H1 (cell line): Measurements from ENCODE around the gene TMEM222. TPM values are rescaled to one million over a fixed set of nuclear protein-coding genes. Genes with fewer than 3 reads are reported as not detected.

ENCODE experiments used
- CTCF ChIA-PET: fragments of 300-600 bp; sonication (Branson Sonifier 250); formaldehyde crosslinking; loops from one replicate; lab custom pipeline; 2021; ENCODE audit not compliant: partially characterized antibody; lab: Charles Lee
- POLR2A ChIA-PET: fragments of 300-600 bp; sonication (Branson Sonifier 250); formaldehyde crosslinking; loops from one replicate; lab custom pipeline; 2021; ENCODE audit warnings: inconsistent platforms; ENCODE audit not compliant: partially characterized antibody; lab: Charles Lee
- DNase-seq, 2 experiments: peaks; one replicate each; pipeline versions ENCODE4 v3.0.0 to v3.0.0-alpha.2; 2010 to 2022; ENCODE audit warnings: low spot score in 2 of 2, low read depth in 1 of 2, mixed read lengths in 1 of 2
- FAIRE-seq: peaks from 2 replicates; lab custom pipeline; 2011; peaks lifted over from hg19 to GRCh38; lab: Jason Lieb, UNC
- H2AFZ ChIP-seq: 2 replicates; pipeline ENCODE4 v1.8.1; 2012; ENCODE audit warnings: low read length, inconsistent platforms
- H2AK5ac ChIP-seq: 2 replicates; pipeline ENCODE4 v1.6.1; 2013; ENCODE audit warnings: low read depth, low read length
- H2BK120ac ChIP-seq: replicated peaks from 2 replicates; pipeline ENCODE3; 2013; ENCODE audit warnings: low read depth, low read length, inconsistent platforms
- H2BK12ac ChIP-seq: 2 replicates; pipeline ENCODE4 v1.6.1; 2013; ENCODE audit warnings: low read depth, low read length
- H2BK15ac ChIP-seq: 2 replicates; pipeline ENCODE4 v1.6.1; 2013; ENCODE audit warnings: low read length
- H2BK20ac ChIP-seq: 2 replicates; pipeline ENCODE4 v1.6.1; 2013; ENCODE audit warnings: low read length
- H2BK5ac ChIP-seq: 2 replicates; pipeline ENCODE4 v1.6.1; 2013; ENCODE audit warnings: low read depth, low read length
- H3K14ac ChIP-seq: 2 replicates; pipeline ENCODE4 v1.6.1; 2013; ENCODE audit warnings: inconsistent platforms; ENCODE audit not compliant: insufficient read length
- H3K18ac ChIP-seq: 2 replicates; pipeline ENCODE4 v1.6.1; 2013; ENCODE audit warnings: low read length; ENCODE audit errors: extremely low read depth
- H3K23ac ChIP-seq: 2 replicates; pipeline ENCODE4 v1.6.1; 2013; ENCODE audit warnings: inconsistent platforms; ENCODE audit not compliant: insufficient read length
- H3K23me2 ChIP-seq: 2 replicates; pipeline ENCODE4 v1.6.1; 2013; ENCODE audit warnings: low read depth, low read length
- H3K27ac ChIP-seq: 2 replicates; pipeline ENCODE4 v1.6.1; 2011; ENCODE audit warnings: low read depth, low read length, inconsistent platforms
- H3K27me3 ChIP-seq, 4 experiments: replicated peaks in 1 of 4; 1 replicate in 1 of 4; 2 replicates in 3 of 4; pipeline versions ENCODE4 v1.6.1 to v1.8.1; 2011 to 2013; ENCODE audit warnings: low read length in 3 of 4, mild to moderate bottlenecking in 3 of 4, inconsistent platforms in 2 of 4, mixed read lengths in 2 of 4, moderate library complexity in 1 of 4; ENCODE audit not compliant: control insufficient read depth in 3 of 4, insufficient read depth in 3 of 4; ENCODE audit errors: extremely low read depth in 1 of 4
- H3K36me3 ChIP-seq, 4 experiments: 2 replicates each; pipeline versions ENCODE4 v1.6.1 to v1.8.1; 2011 to 2013; ENCODE audit warnings: mild to moderate bottlenecking in 4 of 4, low read length in 3 of 4, moderate library complexity in 2 of 4, control low read depth in 1 of 4, inconsistent platforms in 1 of 4; ENCODE audit not compliant: insufficient read depth in 4 of 4, control insufficient read depth in 2 of 4
- H3K4ac ChIP-seq: replicated peaks from 2 replicates; pipeline ENCODE3; 2013; ENCODE audit warnings: low read length, low read depth, mixed read lengths, inconsistent platforms; ENCODE audit not compliant: insufficient read length
- H3K4me1 ChIP-seq, 4 experiments: replicated peaks in 1 of 4; 1 replicate in 1 of 4; 2 replicates in 3 of 4; pipeline versions ENCODE4 v1.6.1 to v1.8.1; 2011 to 2013; ENCODE audit warnings: low read length in 3 of 4, inconsistent platforms in 2 of 4, mixed read lengths in 1 of 4; ENCODE audit not compliant: insufficient read depth in 4 of 4, control insufficient read depth in 3 of 4
- H3K4me2 ChIP-seq, 2 experiments: 2 replicates each; pipeline versions ENCODE4 v1.6.1 to v1.8.1; 2011 to 2013; ENCODE audit warnings: low read depth in 2 of 2, low read length in 2 of 2, control low read depth in 1 of 2, inconsistent platforms in 1 of 2, mild to moderate bottlenecking in 1 of 2; ENCODE audit not compliant: insufficient read depth in 1 of 2
- H3K4me3 ChIP-seq, 4 experiments: fragments of 200-600, 300-600 bp in 1 of 4; sonication (generic), shearing (Covaris generic), sonication (Bioruptor Twin) in 1 of 4; 2 replicates each; pipeline versions ENCODE4 v1.5.1 to v1.8.1; 2011 to 2016; ENCODE audit warnings: low read length in 4 of 4, low read depth in 3 of 4, control low read depth in 2 of 4, inconsistent platforms in 2 of 4, mild to moderate bottlenecking in 2 of 4, mixed read lengths in 1 of 4, moderate library complexity in 1 of 4; ENCODE audit not compliant: insufficient read depth in 2 of 4; ENCODE audit errors: extremely low read depth in 1 of 4
- H3K56ac ChIP-seq: replicated peaks from 2 replicates; pipeline ENCODE3; 2013; ENCODE audit warnings: low read depth, mild to moderate bottlenecking, mixed read lengths, low read length, inconsistent platforms; ENCODE audit not compliant: insufficient read length
- H3K79me1 ChIP-seq: 2 replicates; pipeline ENCODE4 v1.6.1; 2013; ENCODE audit warnings: low read depth, low read length, control low read depth
- H3K79me2 ChIP-seq, 2 experiments: 2 replicates each; pipeline versions ENCODE4 v1.6.1 to v1.8.1; 2012 to 2013; ENCODE audit warnings: low read length in 2 of 2, mild to moderate bottlenecking in 2 of 2, inconsistent platforms in 1 of 2; ENCODE audit not compliant: insufficient read depth in 2 of 2, control insufficient read depth in 1 of 2
- H3K9ac ChIP-seq, 4 experiments: replicated peaks in 1 of 4; 1 replicate in 1 of 4; 2 replicates in 3 of 4; pipeline versions ENCODE4 v1.6.1 to v1.8.1; 2011 to 2013; ENCODE audit warnings: low read depth in 3 of 4, low read length in 3 of 4, control low read depth in 2 of 4, mild to moderate bottlenecking in 2 of 4, moderate library complexity in 2 of 4, inconsistent platforms in 1 of 4; ENCODE audit errors: extremely low read depth in 1 of 4
- H3K9me3 ChIP-seq, 2 experiments: 2 replicates each; pipeline versions ENCODE4 v1.6.1 to v1.8.1; 2012 to 2013; ENCODE audit warnings: mild to moderate bottlenecking in 2 of 2, moderate library complexity in 2 of 2, control low read depth in 1 of 2, inconsistent platforms in 1 of 2, low read depth in 1 of 2, low read length in 1 of 2, mixed read lengths in 1 of 2; ENCODE audit not compliant: insufficient read depth in 2 of 2
- H4K20me1 ChIP-seq, 2 experiments: replicated peaks in 1 of 2; 2 replicates each; pipeline versions ENCODE3 to v1.8.1; 2011 to 2013; ENCODE audit warnings: inconsistent platforms in 2 of 2, low read length in 2 of 2, mild to moderate bottlenecking in 1 of 2; ENCODE audit not compliant: insufficient read depth in 2 of 2, control insufficient read depth in 1 of 2
- H4K5ac ChIP-seq: 2 replicates; pipeline ENCODE4 v1.6.1; 2013; ENCODE audit warnings: low read length, low read depth, mixed read lengths, inconsistent platforms; ENCODE audit not compliant: insufficient read length
- H4K8ac ChIP-seq: 2 replicates; pipeline ENCODE4 v1.8.0; 2013; ENCODE audit warnings: mild to moderate bottlenecking, moderate library complexity, low read length, inconsistent platforms; ENCODE audit not compliant: insufficient read depth; ENCODE audit errors: extremely low read depth
- H4K91ac ChIP-seq: replicated peaks from 2 replicates; pipeline ENCODE3; 2013; ENCODE audit warnings: low read length, mixed read lengths, inconsistent platforms; ENCODE audit not compliant: insufficient read length
- BACH1 ChIP-seq: IDR thresholded peaks from 2 replicates; pipeline ENCODE4 v1.6.1; 2012; ENCODE audit warnings: low read length, improper control_type of control experiment
- EZH2 ChIP-seq: fragments of 200-600 bp; sonication (generic); IDR thresholded peaks from 2 replicates; pipeline ENCODE4 v1.7.1; 2012; ENCODE audit warnings: low read depth, mild to moderate bottlenecking, moderate library complexity, low read length, inconsistent platforms; ENCODE audit not compliant: severe bottlenecking
- KDM4A ChIP-seq: IDR thresholded peaks from one replicate; pipeline ENCODE4 v1.7.1; 2012; ENCODE audit warnings: low read depth, mild to moderate bottlenecking, moderate library complexity, low read length, inconsistent platforms; ENCODE audit not compliant: severe bottlenecking
- SIN3A ChIP-seq, 2 experiments: IDR thresholded peaks in 1 of 2; conservative IDR thresholded peaks in 1 of 2; 2 replicates each; pipeline ENCODE4 v1.6.1; 2011 to 2012; ENCODE audit warnings: low read length in 2 of 2, improper control_type of control experiment in 1 of 2, low read depth in 1 of 2, mild to moderate bottlenecking in 1 of 2
- TAF7 ChIP-seq: optimal IDR thresholded peaks from 2 replicates; pipeline ENCODE3; 2011; ENCODE audit warnings: low read depth, mild to moderate bottlenecking, inconsistent platforms, low read length, moderate library complexity, borderline replicate concordance
- WGBS, 2 experiments: shearing (Covaris generic) in 1 of 2; methylation state at CpG; one replicate each; pipeline versions ENCODE4 v1.1.6 to v1.1.7; 2013 to 2015; ENCODE audit warnings: low lambda C conversion rate in 2 of 2, mixed read lengths in 2 of 2, inconsistent platforms in 1 of 2, low coverage in 1 of 2, missing lambda C conversion rate in 1 of 2; ENCODE audit not compliant: insufficient replicate concordance in 2 of 2, insufficient coverage in 1 of 2, insufficient read length in 1 of 2; ENCODE audit errors: extremely low coverage in 1 of 2, missing lambda C conversion rate in 1 of 2; 5-methylcytosine and 5-hydroxymethylcytosine counted together
- polyA plus RNA-seq, 7 experiments: library from polyadenylated mRNA; depleted of rRNA in 3 of 7; stranded (reverse) in 5 of 7; unstranded in 2 of 7; fragments of >200 nt in 5 of 7; fragments of 200-250 nt in 2 of 7; gene quantifications; 1 replicate in 5 of 7; 2 replicates in 1 of 7; 4 replicates in 1 of 7; pipeline versions ENCODE4 v1.2.1 to v1.2.3, GENCODE V29; 2011 to 2013; ENCODE audit warnings: missing spikeins in 2 of 7, mixed read lengths in 2 of 7
- total RNA-seq: library from RNA; stranded (reverse); fragmentation: NEBNext Ultra II Directional; extraction: Animal tissue kit (Norgen Biotek cat#: 25700); gene quantifications from 2 replicates; pipeline ENCODE4 v1.2.1, GENCODE V29; 2021
- TF ChIP-seq, protein P1 (sequence below): IDR thresholded peaks from 2 replicates; pipeline ENCODE4 v1.6.1; 2012; ENCODE audit warnings: inconsistent platforms

The TMEM222 gene
- total and polyA plus RNA-seq, 2 of the 8 experiments (the other 6 are each of a cell fraction or from before 2014, with no cell fraction given): 27.0 to 51.8 TPM

GRCh38 chr1:27360159-27361043 is 38.4 kb downstream of the TMEM222 start:
- H3K36me3 ChIP-seq: no peaks in the 10 kb centered on the region
- no peak overlapping the region for H3K14ac ChIP-seq
- peak overlapping the region; percentile 94 for H3K4ac ChIP-seq
- WGBS, 2 experiments: 9% methylated on average over 23 of the region's 71 CpGs; no CpG with 5 or more reads in 1 of the 2 experiments
- no peak overlapping the region for H2AK5ac ChIP-seq
- peak overlapping the region; percentile 81 for H4K91ac ChIP-seq
- H3K27me3 ChIP-seq: peaks cover 12 to 47% (median 36%) of the 10 kb centered on the region in 4 experiments
- ChIA-PET POLR2A (interaction anchor here (0.9 to 10.3 kb wide), 3 partner anchors 7 to 31 kb away, joined by 3 to 101 read pairs (median 4); no protein-coding TSS in a partner anchor), CTCF (interaction anchor here (0.7 to 28.8 kb wide), 11 partner anchors 8 to 302 kb away, joined by 3 to 625 read pairs (median 37); partner anchors contain the start of genes CD164L2, FCN3, GPR3 and MAP3K6)
- no peaks in the 10 kb centered on the region for H3K9me3 ChIP-seq
- H3K23me2 ChIP-seq: peaks cover 14% of the 10 kb centered on the region
- TF ChIP-seq, protein P1, sequence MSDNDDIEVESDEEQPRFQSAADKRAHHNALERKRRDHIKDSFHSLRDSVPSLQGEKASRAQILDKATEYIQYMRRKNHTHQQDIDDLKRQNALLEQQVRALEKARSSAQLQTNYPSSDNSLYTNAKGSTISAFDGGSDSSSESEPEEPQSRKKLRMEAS: peak; percentile 53; the same call in 1 of the 2 replicates
- TF ChIP-seq EZH2 (peak; percentile 33), KDM4A (peak; percentile 96), BACH1 (peak; percentile 7; the same call in 1 of the 2 replicates), SIN3A (conservative IDR thresholded peaks at IDR 0.05 in 1 of 2, IDR thresholded peaks at IDR 0.05 in 1 of 2; ENCODE audit: low read depth in 1 of 2, low read length in 2 of 2) (0 out of 4 replicates have a peak, but pooled peaks of 1 of the 2 experiments have one; percentile 17), TAF7 (no peak)
- peak overlapping the region; percentile 68; the same call in 1 of the 2 replicates for H4K8ac ChIP-seq
- H2BK120ac ChIP-seq: no peak overlapping the region
- peaks cover 3 to 22% (median 12%) of the 10 kb centered on the region in 4 experiments for H3K4me1 ChIP-seq
- H2AFZ ChIP-seq: peak overlapping the region; percentile 84; the same call in 1 of the 2 replicates
- H3K18ac ChIP-seq: peak overlapping the region; percentile 87
- no peaks in the 10 kb centered on the region for H3K79me2 ChIP-seq
- peak overlapping the region; percentile 83 to 84 for H3K4me2 ChIP-seq
- H2BK5ac ChIP-seq: peak overlapping the region; percentile 35; the same call in 1 of the 2 replicates
- no peak overlapping the region for H3K9ac ChIP-seq
- no peak overlapping the region for H3K23ac ChIP-seq
- FAIRE-seq (no peak), DNase-seq (peak in 1 of 2 experiments; percentile 70)
- 0 out of 2 replicates have a peak overlapping the region, but pooled peaks have one; percentile 32 for H2BK20ac ChIP-seq
- H2BK12ac ChIP-seq: peak overlapping the region; percentile 80; the same call in 1 of the 2 replicates
- peak overlapping the region; percentile 88 for H2BK15ac ChIP-seq
- no peak overlapping the region for H3K56ac ChIP-seq
- H3K4me3 ChIP-seq: peak overlapping the region; percentile 55 to 89 (median 66)
- H3K27ac ChIP-seq: no peak overlapping the region
- H4K5ac ChIP-seq: no peak overlapping the region
- peaks cover 0 to 11% of the 10 kb centered on the region in 2 experiments for H4K20me1 ChIP-seq
- H3K79me1 ChIP-seq: no peaks in the 10 kb centered on the region
